ENCODE measurements around the gene SNAP47.

GRCh38 chr1:227730630-227731151, 4.5 kb upstream of the SNAP47 start:
- TF ChIP-seq CTCF (IDR thresholded peaks at IDR 0.05) (no peak), POLR2A (IDR thresholded peaks at IDR 0.05) (no peak)

Measured in prostate gland (tissue), 2 donors.